OCI-LY3 (cell line): ENCODE results near the gene ETHE1.

ENCODE experiments used
- EZH2phosphoT487 ChIP-seq: fragments of 200-600 bp; shearing (Covaris generic); IDR thresholded peaks from 2 replicates; pipeline ENCODE4 v1.6.1; 2018; ENCODE audit warnings: antibody characterized with exemption, mixed run types, low read depth
- TF ChIP-seq, protein P1 (sequence below): fragments of 200-600, 300-600 bp; sonication (generic); IDR thresholded peaks from 2 replicates; pipeline ENCODE4 v1.5.1; 2014; ENCODE audit warnings: antibody characterized with exemption, low read length, low read depth

- TF ChIP-seq, protein P1, sequence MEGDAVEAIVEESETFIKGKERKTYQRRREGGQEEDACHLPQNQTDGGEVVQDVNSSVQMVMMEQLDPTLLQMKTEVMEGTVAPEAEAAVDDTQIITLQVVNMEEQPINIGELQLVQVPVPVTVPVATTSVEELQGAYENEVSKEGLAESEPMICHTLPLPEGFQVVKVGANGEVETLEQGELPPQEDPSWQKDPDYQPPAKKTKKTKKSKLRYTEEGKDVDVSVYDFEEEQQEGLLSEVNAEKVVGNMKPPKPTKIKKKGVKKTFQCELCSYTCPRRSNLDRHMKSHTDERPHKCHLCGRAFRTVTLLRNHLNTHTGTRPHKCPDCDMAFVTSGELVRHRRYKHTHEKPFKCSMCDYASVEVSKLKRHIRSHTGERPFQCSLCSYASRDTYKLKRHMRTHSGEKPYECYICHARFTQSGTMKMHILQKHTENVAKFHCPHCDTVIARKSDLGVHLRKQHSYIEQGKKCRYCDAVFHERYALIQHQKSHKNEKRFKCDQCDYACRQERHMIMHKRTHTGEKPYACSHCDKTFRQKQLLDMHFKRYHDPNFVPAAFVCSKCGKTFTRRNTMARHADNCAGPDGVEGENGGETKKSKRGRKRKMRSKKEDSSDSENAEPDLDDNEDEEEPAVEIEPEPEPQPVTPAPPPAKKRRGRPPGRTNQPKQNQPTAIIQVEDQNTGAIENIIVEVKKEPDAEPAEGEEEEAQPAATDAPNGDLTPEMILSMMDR, result no peak
- no peak for TF ChIP-seq EZH2phosphoT487
Observed at GRCh38 chr19:43501661-43502418, 25.2 kb downstream of the ETHE1 start.
